Activated naive CD4-positive, alpha-beta T cell treated with anti-CD3 and anti-CD28 coated beads, Interleukin-2, amount 10 ng/mL, durations not matched to agents 7 days and 5 days (primary cell): Measurements from ENCODE around the gene PELI2.
"Not testable (repeated sequence)": the region's sequence is repeated elsewhere in the genome, so short reads cannot be mapped to it uniquely, and the experiment has no call there.

Experiments
- CTCF ChIA-PET: fragments of 350-600 bp; sonication (Branson Sonifier 250); formaldehyde crosslinking; loops from one replicate; lab custom pipeline; 2021; ENCODE audit warnings: antibody characterized with exemption; lab: Charles Lee
- DNase-seq: peaks from one replicate; pipeline ENCODE4 v3.0.0-alpha.2; 2020
- H3K27ac Mint-ChIP-seq: one replicate; pipeline ENCODE4 v1.8.0; 2021; ENCODE audit warnings: mild to moderate bottlenecking, moderate library complexity, mixed read lengths
- H3K27me3 Mint-ChIP-seq: one replicate; pipeline ENCODE4 v1.8.0; 2021; ENCODE audit warnings: mild to moderate bottlenecking, mixed read lengths
- H3K36me3 Mint-ChIP-seq: one replicate; pipeline ENCODE4 v1.8.0; 2021; ENCODE audit warnings: mixed read lengths
- H3K4me1 Mint-ChIP-seq: one replicate; pipeline ENCODE4 v1.8.0; 2021; ENCODE audit warnings: mixed read lengths
- H3K4me3 Mint-ChIP-seq: one replicate; pipeline ENCODE4 v1.8.0; 2021; ENCODE audit warnings: mild to moderate bottlenecking, moderate library complexity, mixed read lengths
- H3K9me3 Mint-ChIP-seq: one replicate; pipeline ENCODE4 v1.8.0; 2021; ENCODE audit warnings: mixed read lengths

The PELI2 gene

GRCh38 chr14:56160088-56160487 lies 41.9 kb downstream of the PELI2 start:
- Mint-ChIP-seq H3K4me1 (peaks cover 6% of the 10 kb centered on the region), H3K27ac (no peak overlapping the region), H3K4me3 (no peak overlapping the region), H3K36me3 (no peaks in the 10 kb centered on the region), H3K9me3 (peaks cover 23% of the 10 kb centered on the region), H3K27me3 (no peaks in the 10 kb centered on the region)
- CTCF ChIA-PET, result no interaction called here
- no peak for DNase-seq

GRCh38 chr14:56161658-56162057 lies 43.4 kb downstream of the PELI2 start:
- Mint-ChIP-seq H3K27ac (no peak overlapping the region), H3K9me3 (peaks cover 33% of the 10 kb centered on the region), H3K27me3 (no peaks in the 10 kb centered on the region), H3K36me3 (no peaks in the 10 kb centered on the region), H3K4me3 (no peak overlapping the region), H3K4me1 (peaks cover 6% of the 10 kb centered on the region)
- DNase-seq, result no peak
- CTCF ChIA-PET, result no interaction called here

GRCh38 chr14:56162476-56162875 lies 44.3 kb downstream of the PELI2 start:
- peaks cover 39% of the 10 kb centered on the region for H3K9me3 Mint-ChIP-seq
- H3K4me1 Mint-ChIP-seq, result peaks cover 6% of the 10 kb centered on the region
- no peaks in the 10 kb centered on the region for H3K36me3 Mint-ChIP-seq
- CTCF ChIA-PET, result no interaction called here
- no peak for DNase-seq
- no peak overlapping the region for H3K4me3 Mint-ChIP-seq
- H3K27me3 Mint-ChIP-seq, result no peaks in the 10 kb centered on the region
- H3K27ac Mint-ChIP-seq, result no peak overlapping the region

- CTCF ChIA-PET, H3K36me3 Mint-ChIP-seq, H3K4me3 Mint-ChIP-seq, H3K27me3 Mint-ChIP-seq, DNase-seq, H3K27ac Mint-ChIP-seq: not testable (repeated sequence)
- Mint-ChIP-seq H3K9me3 (peaks cover 40% of the 10 kb centered on the region), H3K4me1 (peaks cover 11% of the 10 kb centered on the region)
Measured at GRCh38 chr14:56166579-56166978, 48.4 kb downstream of the PELI2 start.

GRCh38 chr14:56168007-56168616 lies 49.9 kb downstream of the PELI2 start:
- Mint-ChIP-seq H3K9me3 (peaks cover 34% of the 10 kb centered on the region), H3K36me3 (peaks cover 1% of the 10 kb centered on the region), H3K4me3 (no peak overlapping the region), H3K27ac (no peak overlapping the region), H3K27me3 (no peaks in the 10 kb centered on the region), H3K4me1 (peaks cover 20% of the 10 kb centered on the region)
- CTCF ChIA-PET, result no interaction called here
- no peak for DNase-seq

- H3K4me1 Mint-ChIP-seq, result peaks cover 34% of the 10 kb centered on the region
- CTCF ChIA-PET, result no interaction called here
Measured at GRCh38 chr14:56170028-56170427, 51.8 kb downstream of the PELI2 start.

GRCh38 chr14:56170877-56171422 lies 52.7 kb downstream of the PELI2 start:
- Mint-ChIP-seq H3K27ac (no peak overlapping the region), H3K36me3 (peaks cover 5% of the 10 kb centered on the region), H3K4me1 (peaks cover 34% of the 10 kb centered on the region), H3K9me3 (peaks cover 15% of the 10 kb centered on the region), H3K27me3 (no peaks in the 10 kb centered on the region), H3K4me3 (no peak overlapping the region)
- DNase-seq, result no peak
- CTCF ChIA-PET, result no interaction called here

More at GRCh38 chr14:56170028-56170427, 51.8 kb downstream of the PELI2 start:
- Mint-ChIP-seq H3K27me3 (no peaks in the 10 kb centered on the region), H3K9me3 (peaks cover 21% of the 10 kb centered on the region), H3K36me3 (peaks cover 5% of the 10 kb centered on the region), H3K4me3 (no peak overlapping the region), H3K27ac (no peak overlapping the region)
- DNase-seq, result no peak

GRCh38 chr14:56172074-56172473 lies 53.9 kb downstream of the PELI2 start:
- no peak overlapping the region for H3K4me3 Mint-ChIP-seq
- H3K27ac Mint-ChIP-seq, result peak overlapping the region; percentile 84
- no peak for DNase-seq
- CTCF ChIA-PET, result no interaction called here
- peaks cover 10% of the 10 kb centered on the region for H3K9me3 Mint-ChIP-seq
- peaks cover 34% of the 10 kb centered on the region for H3K4me1 Mint-ChIP-seq
- no peaks in the 10 kb centered on the region for H3K27me3 Mint-ChIP-seq
- H3K36me3 Mint-ChIP-seq, result peaks cover 5% of the 10 kb centered on the region

GRCh38 chr14:56172571-56172971 lies 54.4 kb downstream of the PELI2 start:
- Mint-ChIP-seq H3K27ac (peak overlapping the region; percentile 84), H3K9me3 (peaks cover 5% of the 10 kb centered on the region), H3K36me3 (peaks cover 5% of the 10 kb centered on the region), H3K4me1 (peaks cover 34% of the 10 kb centered on the region), H3K27me3 (no peaks in the 10 kb centered on the region), H3K4me3 (no peak overlapping the region)
- DNase-seq, result no peak
- CTCF ChIA-PET, result no interaction called here

GRCh38 chr14:56173365-56173922 lies 55.2 kb downstream of the PELI2 start:
- Mint-ChIP-seq H3K4me3 (no peak overlapping the region), H3K27me3 (no peaks in the 10 kb centered on the region), H3K27ac (peak overlapping the region; percentile 84), H3K9me3 (peaks cover 4% of the 10 kb centered on the region), H3K36me3 (peaks cover 5% of the 10 kb centered on the region), H3K4me1 (peaks cover 34% of the 10 kb centered on the region)
- CTCF ChIA-PET, result no interaction called here
- peak; percentile 24 for DNase-seq

GRCh38 chr14:56175773-56176172 lies 57.6 kb downstream of the PELI2 start:
- DNase-seq, result no peak
- CTCF ChIA-PET, result no interaction called here
- H3K9me3 Mint-ChIP-seq, result peaks cover 4% of the 10 kb centered on the region
- peaks cover 34% of the 10 kb centered on the region for H3K4me1 Mint-ChIP-seq
- no peak overlapping the region for H3K27ac Mint-ChIP-seq
- no peak overlapping the region for H3K4me3 Mint-ChIP-seq
- peaks cover 5% of the 10 kb centered on the region for H3K36me3 Mint-ChIP-seq
- H3K27me3 Mint-ChIP-seq, result no peaks in the 10 kb centered on the region

GRCh38 chr14:56176530-56176929 lies 58.3 kb downstream of the PELI2 start:
- CTCF ChIA-PET, result no interaction called here
- DNase-seq, result no peak
- Mint-ChIP-seq H3K27ac (no peak overlapping the region), H3K36me3 (peaks cover 4% of the 10 kb centered on the region), H3K4me3 (no peak overlapping the region), H3K27me3 (no peaks in the 10 kb centered on the region), H3K9me3 (peaks cover 4% of the 10 kb centered on the region), H3K4me1 (peaks cover 30% of the 10 kb centered on the region)

GRCh38 chr14:56177036-56177435 lies 58.8 kb downstream of the PELI2 start:
- Mint-ChIP-seq H3K27ac (no peak overlapping the region), H3K9me3 (peaks cover 4% of the 10 kb centered on the region), H3K4me3 (no peak overlapping the region), H3K4me1 (peaks cover 24% of the 10 kb centered on the region), H3K27me3 (no peaks in the 10 kb centered on the region), H3K36me3 (peaks cover 4% of the 10 kb centered on the region)
- CTCF ChIA-PET, result no interaction called here
- DNase-seq, result no peak

GRCh38 chr14:56180754-56181542 lies 62.7 kb downstream of the PELI2 start:
- no peak overlapping the region for H3K4me3 Mint-ChIP-seq
- DNase-seq, result no peak
- H3K27ac Mint-ChIP-seq, result no peak overlapping the region
- no peaks in the 10 kb centered on the region for H3K27me3 Mint-ChIP-seq
- CTCF ChIA-PET, result no interaction called here
- H3K4me1 Mint-ChIP-seq, result no peaks in the 10 kb centered on the region
- H3K36me3 Mint-ChIP-seq, result no peaks in the 10 kb centered on the region
- H3K9me3 Mint-ChIP-seq, result no peaks in the 10 kb centered on the region
